HL-60 (cell line): ENCODE results near the gene PDLIM5.

Source experiments
- DNase-seq, 2 experiments: peaks; one replicate each; pipeline ENCODE4 v3.0.0-alpha.2; 2010 to 2020; ENCODE audit warnings: low read depth in 1 of 2, low spot score in 1 of 2
- H3K27ac ChIP-seq: fragments of 250-450 bp; sonication (Bioruptor Pico); replicated peaks from 2 replicates; pipeline ENCODE4 v1.5.1; 2020; ENCODE audit warnings: mild to moderate bottlenecking, moderate library complexity
- H3K27me3 ChIP-seq: fragments of 250-450 bp; sonication (Bioruptor Pico); 2 replicates; pipeline ENCODE4 v1.5.1; 2021; ENCODE audit warnings: mild to moderate bottlenecking, moderate library complexity; ENCODE audit not compliant: insufficient read depth, poor library complexity, severe bottlenecking
- H3K4me3 ChIP-seq: replicated peaks from 2 replicates; pipeline ENCODE4 v1.5.1; 2011; ENCODE audit warnings: mild to moderate bottlenecking, control low read depth, low read length; ENCODE audit not compliant: insufficient read depth
- CTCF ChIP-seq: IDR thresholded peaks from one replicate; pipeline ENCODE4 v1.5.1; 2011; ENCODE audit warnings: low read length, control low read depth, inconsistent platforms; ENCODE audit not compliant: insufficient read depth
- GABPA ChIP-seq: IDR thresholded peaks from 2 replicates; pipeline ENCODE4 v1.6.1; 2012; ENCODE audit warnings: low read depth
- POLR2AphosphoS5 ChIP-seq: IDR thresholded peaks from 2 replicates; pipeline ENCODE4 v1.6.1; 2012; ENCODE audit warnings: low read depth
- REST ChIP-seq: IDR thresholded peaks from 2 replicates; pipeline ENCODE4 v1.6.1; 2012; ENCODE audit warnings: low read depth; ENCODE audit not compliant: insufficient replicate concordance
- SPI1 ChIP-seq: IDR thresholded peaks from 2 replicates; pipeline ENCODE4 v1.6.1; 2012; ENCODE audit warnings: low read depth, mild to moderate bottlenecking, borderline replicate concordance

PDLIM5 gene

GRCh38 chr4:94636004-94636403 lies 184.3 kb downstream of the PDLIM5 start:
- no peak for DNase-seq
- Histone ChIP-seq H3K27ac (no peak overlapping the region), H3K4me3 (no peak overlapping the region), H3K27me3 (no peaks in the 10 kb centered on the region)
- TF ChIP-seq POLR2AphosphoS5, result no peak
- no peak for TF ChIP-seq SPI1
- no peak for TF ChIP-seq CTCF
- TF ChIP-seq REST, result no peak
- TF ChIP-seq GABPA, result no peak

- TF ChIP-seq POLR2AphosphoS5, result no peak
- no peak for TF ChIP-seq REST
- no peak for TF ChIP-seq GABPA
- no peak for TF ChIP-seq CTCF
- no peak for TF ChIP-seq SPI1
- H3K27me3 ChIP-seq, result no peaks in the 10 kb centered on the region
- H3K4me3 ChIP-seq, result no peak overlapping the region
- DNase-seq, result no peak
- H3K27ac ChIP-seq, result no peak overlapping the region
These were observed 187.6 kb downstream of the PDLIM5 start for GRCh38 chr4:94639298-94639697.

GRCh38 chr4:94640151-94640550 lies 188.4 kb downstream of the PDLIM5 start:
- DNase-seq, result no peak
- H3K27ac ChIP-seq, result no peak overlapping the region
- no peaks in the 10 kb centered on the region for H3K27me3 ChIP-seq
- TF ChIP-seq GABPA, result no peak
- TF ChIP-seq POLR2AphosphoS5, result no peak
- no peak for TF ChIP-seq SPI1
- no peak for TF ChIP-seq CTCF
- TF ChIP-seq REST, result no peak
- H3K4me3 ChIP-seq, result no peak overlapping the region
